ENCODE results near the gene ZNF497.

The ZNF497 gene

DNA sequence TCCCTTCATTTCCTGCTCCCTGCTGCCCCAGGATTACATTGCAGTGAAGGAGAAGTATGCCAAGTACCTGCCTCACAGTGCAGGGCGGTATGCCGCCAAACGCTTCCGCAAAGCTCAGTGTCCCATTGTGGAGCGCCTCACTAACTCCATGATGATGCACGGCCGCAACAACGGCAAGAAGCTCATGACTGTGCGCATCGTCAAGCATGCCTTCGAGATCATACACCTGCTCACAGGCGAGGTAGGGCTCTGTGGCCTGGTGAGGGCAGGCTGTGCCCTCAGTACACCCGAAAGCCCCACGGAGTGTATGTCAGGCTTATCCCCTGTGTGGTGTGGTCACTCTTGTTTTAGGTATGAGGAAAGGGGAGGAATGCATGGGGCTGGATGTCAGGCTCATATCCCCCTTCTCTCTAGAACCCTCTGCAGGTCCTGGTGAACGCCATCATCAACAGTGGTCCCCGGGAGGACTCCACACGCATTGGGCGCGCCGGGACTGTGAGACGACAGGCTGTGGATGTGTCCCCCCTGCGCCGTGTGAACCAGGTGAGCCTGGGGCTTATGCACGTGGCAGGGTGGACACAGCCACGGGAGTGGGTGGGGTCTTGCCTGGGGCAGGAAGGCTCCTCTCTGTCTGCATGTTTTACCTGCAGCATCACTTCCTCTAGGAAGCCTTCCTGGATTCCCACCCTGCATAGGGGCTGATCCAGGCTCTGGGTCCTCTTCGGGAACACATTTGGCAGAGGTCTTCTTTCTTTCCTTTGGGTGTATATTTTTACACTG, 30.6 kb upstream of the ZNF497 start:
- TF ChIP-seq, protein P1, sequence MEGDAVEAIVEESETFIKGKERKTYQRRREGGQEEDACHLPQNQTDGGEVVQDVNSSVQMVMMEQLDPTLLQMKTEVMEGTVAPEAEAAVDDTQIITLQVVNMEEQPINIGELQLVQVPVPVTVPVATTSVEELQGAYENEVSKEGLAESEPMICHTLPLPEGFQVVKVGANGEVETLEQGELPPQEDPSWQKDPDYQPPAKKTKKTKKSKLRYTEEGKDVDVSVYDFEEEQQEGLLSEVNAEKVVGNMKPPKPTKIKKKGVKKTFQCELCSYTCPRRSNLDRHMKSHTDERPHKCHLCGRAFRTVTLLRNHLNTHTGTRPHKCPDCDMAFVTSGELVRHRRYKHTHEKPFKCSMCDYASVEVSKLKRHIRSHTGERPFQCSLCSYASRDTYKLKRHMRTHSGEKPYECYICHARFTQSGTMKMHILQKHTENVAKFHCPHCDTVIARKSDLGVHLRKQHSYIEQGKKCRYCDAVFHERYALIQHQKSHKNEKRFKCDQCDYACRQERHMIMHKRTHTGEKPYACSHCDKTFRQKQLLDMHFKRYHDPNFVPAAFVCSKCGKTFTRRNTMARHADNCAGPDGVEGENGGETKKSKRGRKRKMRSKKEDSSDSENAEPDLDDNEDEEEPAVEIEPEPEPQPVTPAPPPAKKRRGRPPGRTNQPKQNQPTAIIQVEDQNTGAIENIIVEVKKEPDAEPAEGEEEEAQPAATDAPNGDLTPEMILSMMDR (IDR thresholded peaks at IDR 0.05; ENCODE audit: low read depth, low read length): no peak
- no peak for DNase-seq (ENCODE audit: extremely low read depth, low read depth)

DNA sequence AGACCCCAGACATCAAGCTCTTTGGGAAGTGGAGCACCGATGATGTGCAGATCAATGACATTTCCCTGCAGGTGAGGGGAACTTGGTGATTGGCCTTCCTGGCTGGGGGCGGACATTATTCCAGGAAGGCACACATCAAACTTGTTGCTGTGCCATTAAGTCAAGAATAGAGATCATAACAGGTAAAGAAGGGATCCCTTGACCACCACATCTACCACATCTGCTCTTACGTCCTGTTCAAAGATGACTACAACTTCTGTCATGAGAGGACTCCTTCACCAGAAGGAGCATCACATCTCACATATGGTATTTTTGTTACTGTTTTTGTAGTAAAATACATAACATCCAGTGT, 25.6 kb upstream of the ZNF497 start:
- no peak for DNase-seq (ENCODE audit: extremely low read depth, low read depth)

DNA sequence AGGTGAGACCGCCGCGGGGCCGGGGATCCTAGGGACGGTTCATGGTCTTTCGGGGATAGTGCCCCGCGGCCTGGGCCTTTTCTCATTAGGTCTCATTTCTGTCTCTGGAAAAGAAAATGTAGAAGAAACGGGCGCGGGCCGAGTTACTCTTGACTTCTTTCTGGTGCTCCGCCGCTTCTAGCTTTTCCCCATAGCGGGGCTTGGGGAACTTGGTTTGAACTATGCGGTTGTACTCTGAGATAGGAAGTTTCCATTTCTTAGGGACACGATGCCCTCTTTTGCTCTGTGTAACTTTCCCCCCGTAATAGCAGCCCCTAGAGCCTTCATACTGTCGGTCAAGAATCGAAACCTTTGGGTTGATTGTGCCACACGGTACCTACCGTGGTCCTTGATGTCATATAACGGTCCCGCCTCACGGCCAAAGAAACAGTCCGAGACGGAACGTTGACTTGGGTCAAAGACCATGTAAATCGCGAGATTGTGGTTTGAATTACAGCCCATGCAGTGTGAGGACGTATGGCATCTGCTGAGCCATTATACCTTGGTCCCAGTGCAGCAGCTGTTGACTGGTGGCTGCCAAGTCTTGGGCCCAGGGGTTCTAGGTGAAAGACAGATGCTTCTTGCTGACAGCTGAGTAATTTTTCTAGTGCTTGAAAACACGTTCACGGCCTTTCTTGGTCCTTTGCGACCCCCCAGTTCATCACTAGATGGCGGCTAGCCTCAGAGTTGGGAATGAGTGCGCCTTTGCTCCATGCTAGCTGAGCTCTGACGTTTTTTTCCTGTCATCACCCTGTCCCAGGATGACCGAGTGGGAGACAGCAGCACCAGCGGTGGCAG, 25.0 kb upstream of the ZNF497 start:
- TF ChIP-seq, protein P1 (IDR thresholded peaks at IDR 0.05; ENCODE audit: low read depth, low read length): no peak
- DNase-seq (ENCODE audit: extremely low read depth, low read depth): no peak

More for the DNA sequence above, 25.6 kb upstream of the ZNF497 start:
- TF ChIP-seq, protein P1 (IDR thresholded peaks at IDR 0.05; ENCODE audit: low read depth, low read length): no peak

DNA sequence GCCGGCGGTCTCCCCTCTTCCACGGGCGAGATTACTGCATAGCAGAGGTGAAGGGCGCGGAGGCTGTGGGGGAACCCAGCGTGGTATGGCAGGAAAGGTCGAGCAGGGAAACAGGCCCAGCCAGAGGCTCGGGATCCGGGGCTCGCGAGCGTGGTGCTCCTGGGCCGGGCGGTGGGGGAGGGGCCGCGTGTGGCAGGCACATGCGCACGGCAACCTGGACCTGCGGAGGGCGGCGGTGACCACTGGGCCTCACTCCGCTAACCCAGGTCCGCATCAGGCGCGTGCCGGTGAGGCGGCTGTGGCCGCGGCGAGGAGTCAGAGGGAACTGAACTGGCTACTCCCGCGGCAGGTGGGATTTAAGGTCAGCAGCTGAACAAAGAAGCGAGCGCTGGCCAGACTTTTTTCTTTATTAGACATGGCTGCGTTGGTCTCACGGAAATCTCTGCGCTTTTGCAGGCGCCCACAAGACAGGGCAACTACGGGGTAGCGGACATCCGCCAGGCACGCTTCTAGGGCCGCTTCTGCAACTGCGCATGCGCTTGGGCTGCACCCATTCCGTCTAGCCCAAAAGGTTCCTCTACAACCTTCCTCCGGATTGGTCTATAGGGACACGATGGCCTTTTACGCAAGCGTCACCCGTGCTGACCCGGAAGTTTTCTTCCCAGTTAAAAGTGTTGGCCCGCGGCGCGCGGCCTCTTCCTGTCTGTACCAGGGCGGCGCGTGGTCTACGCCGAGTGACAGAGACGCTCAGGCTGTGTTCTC, 24.2 kb upstream of the ZNF497 start, which contains the start of gene RPS5:
Gene RPS5, plus strand, starts transcription at position 694 of the 762 bp plus-strand sequence. CDS start 869 bp downstream, outside the sequence.
- DNase-seq (ENCODE audit: extremely low read depth, low read depth): peak; percentile 98
- TF ChIP-seq, protein P1 (IDR thresholded peaks at IDR 0.05; ENCODE audit: low read depth, low read length): no peak

DNA sequence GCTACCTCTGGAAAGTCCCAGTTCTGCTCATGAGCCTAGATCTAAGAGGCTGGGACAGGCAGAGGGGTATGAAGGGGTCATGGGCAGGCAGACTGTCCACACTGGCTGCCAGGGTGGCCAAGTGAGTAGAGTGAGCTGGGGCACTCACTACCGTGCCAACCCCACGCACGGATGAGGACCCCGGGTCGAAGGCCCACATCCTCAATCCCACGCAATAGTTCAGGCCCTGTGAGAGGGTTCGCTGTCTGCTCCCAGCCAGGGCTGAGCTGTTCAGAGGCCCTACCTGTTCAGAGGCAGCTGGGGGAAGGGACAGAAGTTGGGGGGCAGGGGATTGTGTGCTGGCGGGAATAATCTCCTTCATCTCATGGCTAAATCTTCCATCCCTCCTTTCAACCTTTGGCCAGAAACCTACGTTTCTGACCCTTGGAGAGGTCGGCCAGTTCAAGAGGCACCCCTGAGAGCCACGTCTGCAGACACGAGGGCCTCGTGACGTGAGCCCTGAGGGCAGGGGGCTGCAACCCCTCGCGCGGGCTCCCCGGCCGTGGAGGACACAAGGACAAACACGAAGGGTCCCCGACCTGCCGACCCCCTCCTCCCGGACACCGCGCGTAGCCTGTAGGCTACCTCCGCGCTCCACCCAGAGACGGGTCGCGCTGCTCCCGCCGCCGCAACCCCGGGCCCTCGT, 23.5 kb upstream of the ZNF497 start:
- TF ChIP-seq, protein P1 (IDR thresholded peaks at IDR 0.05; ENCODE audit: low read depth, low read length): no peak
- DNase-seq (ENCODE audit: extremely low read depth, low read depth): no peak

DNA sequence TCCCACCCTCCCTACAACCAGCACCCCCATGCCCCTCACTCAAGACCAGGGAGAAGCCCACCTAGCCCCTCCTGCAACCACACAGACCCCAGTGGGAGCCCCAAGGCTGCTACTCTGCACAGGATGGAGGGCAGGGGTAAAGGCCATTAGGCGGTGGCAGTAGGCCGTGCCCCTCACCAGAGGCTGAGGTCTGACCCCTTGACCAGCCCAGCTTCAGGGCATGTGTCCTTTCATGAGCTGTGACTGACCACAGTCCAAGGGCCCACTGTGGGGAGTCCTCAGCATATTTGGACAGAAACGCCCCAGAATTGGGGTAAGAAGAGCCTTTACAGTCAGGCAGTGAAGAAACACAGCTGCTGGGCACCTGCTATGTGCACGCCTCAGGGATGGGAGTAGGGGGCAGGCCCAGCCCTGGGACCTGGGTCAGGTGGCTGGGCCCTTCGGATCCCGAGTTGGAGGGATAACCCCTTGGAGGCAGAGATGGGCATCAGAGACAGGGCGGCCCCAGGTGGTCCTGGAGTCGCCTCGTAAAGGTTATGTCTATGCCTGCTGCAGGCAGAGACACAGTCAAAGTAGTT, 22.9 kb upstream of the ZNF497 start:
- TF ChIP-seq, protein P1 (IDR thresholded peaks at IDR 0.05; ENCODE audit: low read depth, low read length): no peak
- no peak for DNase-seq (ENCODE audit: extremely low read depth, low read depth)
